Measurements from ENCODE around the gene NEB. TPM values are rescaled to one million over a fixed set of nuclear protein-coding genes. Genes with fewer than 3 reads are reported as not detected.

The NEB gene
- polyA plus RNA-seq, 1 of the 3 experiments (the other 2 are of a cell fraction) = 0.02 TPM

DNA sequence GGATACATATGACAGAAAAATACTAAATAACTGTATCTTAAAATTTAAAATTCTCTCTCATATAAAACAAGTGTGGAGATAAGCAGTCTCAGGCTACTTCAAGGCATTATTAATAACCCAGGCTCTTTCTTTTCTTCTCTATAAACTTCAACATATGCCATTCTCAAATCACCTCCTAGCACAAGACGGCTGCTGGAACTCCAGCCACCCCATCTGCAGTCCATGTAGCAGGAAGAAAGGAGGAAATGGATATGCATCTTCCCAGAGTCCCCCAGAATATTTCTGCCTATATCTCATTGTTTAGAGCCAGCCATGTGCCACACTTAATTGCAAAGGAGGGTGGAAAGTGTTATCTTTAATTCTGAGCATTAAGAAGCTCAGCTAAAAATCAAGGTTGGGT, 35.3 kb upstream of the NEB start (continued):
- TF ChIP-seq, protein P1, sequence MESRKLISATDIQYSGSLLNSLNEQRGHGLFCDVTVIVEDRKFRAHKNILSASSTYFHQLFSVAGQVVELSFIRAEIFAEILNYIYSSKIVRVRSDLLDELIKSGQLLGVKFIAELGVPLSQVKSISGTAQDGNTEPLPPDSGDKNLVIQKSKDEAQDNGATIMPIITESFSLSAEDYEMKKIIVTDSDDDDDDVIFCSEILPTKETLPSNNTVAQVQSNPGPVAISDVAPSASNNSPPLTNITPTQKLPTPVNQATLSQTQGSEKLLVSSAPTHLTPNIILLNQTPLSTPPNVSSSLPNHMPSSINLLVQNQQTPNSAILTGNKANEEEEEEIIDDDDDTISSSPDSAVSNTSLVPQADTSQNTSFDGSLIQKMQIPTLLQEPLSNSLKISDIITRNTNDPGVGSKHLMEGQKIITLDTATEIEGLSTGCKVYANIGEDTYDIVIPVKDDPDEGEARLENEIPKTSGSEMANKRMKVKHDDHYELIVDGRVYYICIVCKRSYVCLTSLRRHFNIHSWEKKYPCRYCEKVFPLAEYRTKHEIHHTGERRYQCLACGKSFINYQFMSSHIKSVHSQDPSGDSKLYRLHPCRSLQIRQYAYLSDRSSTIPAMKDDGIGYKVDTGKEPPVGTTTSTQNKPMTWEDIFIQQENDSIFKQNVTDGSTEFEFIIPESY (IDR thresholded peaks at IDR 0.05; ENCODE audit: borderline replicate concordance, low read depth) = no peak
- TF ChIP-seq RFX5 (IDR thresholded peaks at IDR 0.05; ENCODE audit: low read length) (no peak), ELF1 (IDR thresholded peaks at IDR 0.05) (no peak), POLR2AphosphoS5 (IDR thresholded peaks at IDR 0.05; ENCODE audit: low read depth, low read length) (no peak)

DNA sequence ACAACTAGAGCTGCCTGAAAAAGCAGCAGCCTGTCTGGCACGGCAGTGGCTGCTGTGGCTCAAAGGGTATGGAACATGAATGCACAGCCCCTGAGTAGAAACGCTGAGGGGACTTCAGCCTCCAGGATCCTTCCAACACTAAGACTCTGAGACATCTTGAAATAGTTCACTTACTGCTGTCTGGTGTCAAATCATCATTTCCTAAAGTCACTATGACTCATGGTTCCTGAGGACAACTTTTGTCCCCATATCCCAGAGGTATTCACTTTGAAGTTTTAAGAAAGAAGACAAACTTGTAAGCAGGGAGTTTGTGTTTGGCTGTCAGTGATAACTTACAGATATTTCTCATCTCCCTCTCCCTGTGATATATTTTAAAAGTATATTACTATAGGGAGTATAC, 33.3 kb upstream of the NEB start:
- POLR2A ChIA-PET = no interaction called here
- WGBS (ENCODE audit: low lambda C conversion rate) = 93% methylated on average over 2 of the region's 2 CpGs
- Histone ChIP-seq H3K79me2 (ENCODE audit: insufficient read depth) (no peaks in the 10 kb centered on the region), H2AFZ (ENCODE audit: low read depth) (no peak overlapping the region), H3K4me3 (ENCODE audit: low read depth in 2 of 2, low read length in 1 of 2) (no peak overlapping the region), H3K9me3 (no peaks in the 10 kb centered on the region), H4K20me1 (ENCODE audit: insufficient read depth) (no peaks in the 10 kb centered on the region), H3K9ac (no peak overlapping the region), H3K4me2 (no peak overlapping the region), H3K27ac (ENCODE audit: low read depth in 2 of 2, low read length in 1 of 2) (no peak overlapping the region), H3K27me3 (ENCODE audit: insufficient read depth) (no peaks in the 10 kb centered on the region), H3K4me1 (ENCODE audit: control insufficient read depth in 1 of 2, insufficient read depth in 2 of 2, low read depth in 1 of 2, low read length in 1 of 2) (peaks cover 0 to 13% of the 10 kb centered on the region in 2 experiments; a peak in 2 of 4 replicates), H3K9me2 (no peaks in the 10 kb centered on the region), H3F3A (replicated peaks; ENCODE audit: insufficient read depth) (no peaks in the 10 kb centered on the region), H3K36me3 (replicated peaks in 1 of 2; ENCODE audit: control insufficient read depth in 1 of 2, insufficient read depth in 2 of 2, low read length in 1 of 2) (no peaks in the 10 kb centered on the region)
- CTCF ChIA-PET = interaction anchor here (2.7 kb wide), 1 partner anchor 258 kb away, joined by 9 read pairs; no protein-coding TSS in a partner anchor
- TF ChIP-seq EP300 (IDR thresholded peaks at IDR 0.05; ENCODE audit: borderline replicate concordance in 1 of 2, low read depth in 1 of 2, low read length in 1 of 2) = no peak
- TF ChIP-seq NRF1 (IDR thresholded peaks at IDR 0.05; ENCODE audit: low read depth, low read length) = no peak
- TF ChIP-seq EZH2phosphoT487 (IDR thresholded peaks at IDR 0.05; ENCODE audit: borderline replicate concordance, low read depth) = no peak
- no peak for TF ChIP-seq CTCF (IDR thresholded peaks at IDR 0.05)
- TF ChIP-seq RFX5 (IDR thresholded peaks at IDR 0.05; ENCODE audit: low read length) = no peak
- TF ChIP-seq, protein P2, sequence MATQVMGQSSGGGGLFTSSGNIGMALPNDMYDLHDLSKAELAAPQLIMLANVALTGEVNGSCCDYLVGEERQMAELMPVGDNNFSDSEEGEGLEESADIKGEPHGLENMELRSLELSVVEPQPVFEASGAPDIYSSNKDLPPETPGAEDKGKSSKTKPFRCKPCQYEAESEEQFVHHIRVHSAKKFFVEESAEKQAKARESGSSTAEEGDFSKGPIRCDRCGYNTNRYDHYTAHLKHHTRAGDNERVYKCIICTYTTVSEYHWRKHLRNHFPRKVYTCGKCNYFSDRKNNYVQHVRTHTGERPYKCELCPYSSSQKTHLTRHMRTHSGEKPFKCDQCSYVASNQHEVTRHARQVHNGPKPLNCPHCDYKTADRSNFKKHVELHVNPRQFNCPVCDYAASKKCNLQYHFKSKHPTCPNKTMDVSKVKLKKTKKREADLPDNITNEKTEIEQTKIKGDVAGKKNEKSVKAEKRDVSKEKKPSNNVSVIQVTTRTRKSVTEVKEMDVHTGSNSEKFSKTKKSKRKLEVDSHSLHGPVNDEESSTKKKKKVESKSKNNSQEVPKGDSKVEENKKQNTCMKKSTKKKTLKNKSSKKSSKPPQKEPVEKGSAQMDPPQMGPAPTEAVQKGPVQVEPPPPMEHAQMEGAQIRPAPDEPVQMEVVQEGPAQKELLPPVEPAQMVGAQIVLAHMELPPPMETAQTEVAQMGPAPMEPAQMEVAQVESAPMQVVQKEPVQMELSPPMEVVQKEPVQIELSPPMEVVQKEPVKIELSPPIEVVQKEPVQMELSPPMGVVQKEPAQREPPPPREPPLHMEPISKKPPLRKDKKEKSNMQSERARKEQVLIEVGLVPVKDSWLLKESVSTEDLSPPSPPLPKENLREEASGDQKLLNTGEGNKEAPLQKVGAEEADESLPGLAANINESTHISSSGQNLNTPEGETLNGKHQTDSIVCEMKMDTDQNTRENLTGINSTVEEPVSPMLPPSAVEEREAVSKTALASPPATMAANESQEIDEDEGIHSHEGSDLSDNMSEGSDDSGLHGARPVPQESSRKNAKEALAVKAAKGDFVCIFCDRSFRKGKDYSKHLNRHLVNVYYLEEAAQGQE (IDR thresholded peaks at IDR 0.05; ENCODE audit: low read depth, low read length) = no peak
- no peak for TF ChIP-seq GABPA (IDR thresholded peaks at IDR 0.05; ENCODE audit: low read depth)
- TF ChIP-seq TCF12 (IDR thresholded peaks at IDR 0.05) = no peak
- DNase-seq = no peak

Measured in SK-N-SH (cell line).